Measurements from ENCODE around the gene KCNN3.

- TF ChIP-seq CTCF (IDR thresholded peaks at IDR 0.05) = no peak
- TF ChIP-seq EZH2 (IDR thresholded peaks at IDR 0.05) = no peak
These were observed 3.4 kb upstream of the KCNN3 start for GRCh38 chr1:154873321-154873950.
